H1 (cell line): Measurements from ENCODE around the gene ZNF511. TPM values are rescaled to one million over a fixed set of nuclear protein-coding genes. Genes with fewer than 3 reads are reported as not detected.

Experiments
- EGR1 ChIP-seq: IDR thresholded peaks from 2 replicates; pipeline ENCODE4 v1.6.1; 2011; ENCODE audit warnings: low read depth, low read length, borderline replicate concordance
- HDAC2 ChIP-seq, 2 experiments: fragments of 300-600 bp in 1 of 2; sonication (generic) in 1 of 2; IDR thresholded peaks; 2 replicates each; pipeline ENCODE4 v1.6.1; 2011 to 2012; ENCODE audit warnings: low read depth in 2 of 2, low read length in 2 of 2, mild to moderate bottlenecking in 2 of 2, moderate library complexity in 2 of 2, borderline replicate concordance in 1 of 2, inconsistent platforms in 1 of 2
- TCF12 ChIP-seq: IDR thresholded peaks from 2 replicates; pipeline ENCODE4 v1.6.1; 2011; ENCODE audit warnings: low read depth, mild to moderate bottlenecking, low read length
- polyA plus RNA-seq, 7 experiments: library from polyadenylated mRNA; depleted of rRNA in 3 of 7; stranded (reverse) in 5 of 7; unstranded in 2 of 7; fragments of >200 nt in 5 of 7; fragments of 200-250 nt in 2 of 7; gene quantifications; 1 replicate in 5 of 7; 2 replicates in 1 of 7; 4 replicates in 1 of 7; pipeline versions ENCODE4 v1.2.1 to v1.2.3, GENCODE V29; 2011 to 2013; ENCODE audit warnings: missing spikeins in 2 of 7, mixed read lengths in 2 of 7
- total RNA-seq: library from RNA; stranded (reverse); fragmentation: NEBNext Ultra II Directional; extraction: Animal tissue kit (Norgen Biotek cat#: 25700); gene quantifications from 2 replicates; pipeline ENCODE4 v1.2.1, GENCODE V29; 2021
- TF ChIP-seq, protein P1 (sequence below): IDR thresholded peaks from 2 replicates; pipeline ENCODE4 v1.6.1; 2012; ENCODE audit warnings: inconsistent platforms

ZNF511 gene
- total and polyA plus RNA-seq, 2 of the 8 experiments (the other 6 are each of a cell fraction or from before 2014, with no cell fraction given): 55.4 to 71.7 TPM

DNA sequence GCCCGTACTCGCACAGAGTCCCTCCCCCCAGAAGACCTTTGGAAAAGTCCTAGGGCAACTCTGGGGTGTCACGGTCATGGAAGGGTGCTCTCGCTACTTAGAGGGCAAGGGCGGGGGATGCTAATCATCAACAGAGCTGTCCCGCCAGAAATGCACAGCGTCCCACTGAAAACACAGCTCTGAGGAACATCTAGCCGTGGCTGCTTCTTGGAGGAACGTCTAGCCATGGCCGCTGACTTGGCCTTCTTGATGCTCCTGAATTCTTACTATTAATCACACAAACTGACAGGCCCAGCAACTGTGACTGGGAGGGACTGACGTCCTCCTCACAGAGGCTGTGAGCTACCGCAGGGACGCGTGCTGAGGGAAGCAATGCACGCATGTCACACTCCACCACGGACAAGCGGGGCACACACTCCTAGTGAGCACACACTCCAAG is 1.8 kb upstream of the ZNF511 start (continued):
- TF ChIP-seq, protein P1, sequence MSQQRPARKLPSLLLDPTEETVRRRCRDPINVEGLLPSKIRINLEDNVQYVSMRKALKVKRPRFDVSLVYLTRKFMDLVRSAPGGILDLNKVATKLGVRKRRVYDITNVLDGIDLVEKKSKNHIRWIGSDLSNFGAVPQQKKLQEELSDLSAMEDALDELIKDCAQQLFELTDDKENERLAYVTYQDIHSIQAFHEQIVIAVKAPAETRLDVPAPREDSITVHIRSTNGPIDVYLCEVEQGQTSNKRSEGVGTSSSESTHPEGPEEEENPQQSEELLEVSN: no peak
- TF ChIP-seq HDAC2 (IDR thresholded peaks at IDR 0.05; ENCODE audit: borderline replicate concordance in 1 of 2, low read depth in 2 of 2, low read length in 2 of 2): no peak
- TF ChIP-seq TCF12: no peak
- no peak for TF ChIP-seq EGR1
